Activated naive CD4-positive, alpha-beta T cell treated with anti-CD3 and anti-CD28 coated beads, Interleukin-2, amount 50 U/mL, for 72 hours (primary cell): ENCODE data around the gene CIAPIN1. TPM values are rescaled to one million over a fixed set of nuclear protein-coding genes. Genes with fewer than 3 reads are reported as not detected.
A peak's percentile ranks its signal among the peaks of the same experiment; 100 is the strongest.
"Not testable (repeated sequence)": the region's sequence is repeated elsewhere in the genome, so short reads cannot be mapped to it uniquely, and the experiment has no call there.

Experiments
- ATAC-seq, 2 donors: fragments of 150-1000 bp; cut with Tn5 transposase; 2 replicates each; pipeline ENCODE4 v1.10.0; 2021; ENCODE audit warnings: mild to moderate bottlenecking in 2 of 2, moderate library complexity in 2 of 2
- DNase-seq, 2 donors: peaks; one replicate each; pipeline ENCODE4 v3.0.0; 2021 to 2022; ENCODE audit warnings: low spot score in 2 of 2
- H3K27ac Mint-ChIP-seq, 2 donors: one replicate each; pipeline ENCODE4 v1.8.0; 2022; ENCODE audit warnings: mild to moderate bottlenecking in 2 of 2, mixed read lengths in 2 of 2
- H3K36me3 Mint-ChIP-seq, 2 donors: one replicate each; pipeline ENCODE4 v1.8.0; 2022; ENCODE audit warnings: mixed read lengths in 2 of 2
- H3K9me3 Mint-ChIP-seq, 2 donors: one replicate each; pipeline ENCODE4 v1.8.0; 2022; ENCODE audit warnings: mixed read lengths in 2 of 2
- total RNA-seq, 2 donors: library from RNA; stranded (reverse); gene quantifications; one replicate each; pipeline ENCODE4 v1.2.3, GENCODE V29; 2022

The CIAPIN1 gene
- total RNA-seq, 2 donors from 2014 or later, result 35.2 to 38.0 TPM

DNA sequence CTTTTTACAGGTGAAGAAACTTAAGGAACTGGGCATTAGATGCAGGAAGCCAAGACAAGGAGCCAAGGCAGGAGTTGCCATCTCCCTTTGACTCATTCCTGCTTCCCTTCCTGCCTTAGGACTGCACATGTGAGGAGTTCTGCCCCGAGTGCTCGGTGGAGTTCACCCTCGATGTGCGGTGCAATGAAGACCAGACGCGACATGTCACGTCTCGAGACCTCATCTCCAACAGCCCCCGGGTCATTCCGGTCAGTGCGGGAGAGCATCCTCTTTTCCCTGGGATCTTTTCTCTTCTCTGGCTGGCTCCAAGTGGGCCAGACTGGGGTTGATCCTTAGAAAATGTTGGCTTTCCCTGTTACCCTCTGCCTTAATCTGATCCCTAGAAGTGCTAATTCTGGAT is 21.9 kb upstream of the CIAPIN1 start:
- ATAC-seq (no peak), DNase-seq (no peak)
- H3K36me3 Mint-ChIP-seq, result peaks cover 11 to 16% of the 10 kb centered on the region in 2 donors
- H3K27ac Mint-ChIP-seq, result no peak overlapping the region
- no peaks in the 10 kb centered on the region for H3K9me3 Mint-ChIP-seq

DNA sequence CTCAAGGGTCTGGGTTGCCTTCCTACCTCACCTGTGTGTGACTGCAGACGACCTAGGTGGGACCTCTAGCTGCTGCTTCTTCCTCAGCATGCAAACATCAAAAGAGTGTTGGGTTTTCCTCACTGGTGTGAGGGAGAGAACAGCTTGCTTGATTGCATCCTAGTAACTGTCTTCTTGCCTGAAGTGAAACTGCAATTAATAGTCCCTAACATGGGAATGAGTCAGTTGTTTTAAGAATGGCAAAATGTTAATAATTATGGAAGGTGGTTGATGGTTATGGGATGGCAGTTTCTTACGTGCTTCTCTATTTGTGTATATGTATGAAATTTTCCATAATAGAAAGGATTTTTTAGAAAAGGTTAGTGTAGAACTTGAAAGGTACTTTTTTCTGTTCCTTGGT is 21.2 kb upstream of the CIAPIN1 start:
- H3K36me3 Mint-ChIP-seq, result peaks cover 11 to 20% of the 10 kb centered on the region in 2 donors
- H3K27ac Mint-ChIP-seq, result peak overlapping the region in 1 of 2 donors; percentile 39
- DNase-seq, result no peak
- ATAC-seq, result no peak
- H3K9me3 Mint-ChIP-seq, result no peaks in the 10 kb centered on the region

DNA sequence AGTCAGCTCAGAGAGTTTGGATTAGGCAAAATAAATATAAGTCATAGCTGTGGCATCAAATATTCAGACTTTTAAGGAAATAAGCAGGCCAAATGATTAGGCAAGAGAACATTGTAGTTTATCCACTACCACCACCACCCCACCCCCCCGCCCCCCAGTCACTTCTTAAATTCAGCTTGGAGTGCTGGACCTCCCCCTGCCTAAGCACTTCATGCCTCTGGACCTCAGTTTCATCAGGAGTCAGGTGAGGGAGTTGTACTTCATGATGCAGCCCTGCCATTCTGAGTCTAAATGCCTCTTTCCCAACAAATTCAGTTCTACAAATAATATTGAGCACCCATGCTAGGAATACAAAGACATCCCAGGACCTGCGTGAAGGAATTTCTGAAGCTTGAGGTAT is 17.3 kb upstream of the CIAPIN1 start:
- H3K9me3 Mint-ChIP-seq, result no peaks in the 10 kb centered on the region
- H3K36me3 Mint-ChIP-seq, result peaks cover 11 to 26% of the 10 kb centered on the region in 2 donors
- peak overlapping the region in 1 of 2 donors; percentile 72 for H3K27ac Mint-ChIP-seq
- ATAC-seq, result no peak
- no peak for DNase-seq

DNA sequence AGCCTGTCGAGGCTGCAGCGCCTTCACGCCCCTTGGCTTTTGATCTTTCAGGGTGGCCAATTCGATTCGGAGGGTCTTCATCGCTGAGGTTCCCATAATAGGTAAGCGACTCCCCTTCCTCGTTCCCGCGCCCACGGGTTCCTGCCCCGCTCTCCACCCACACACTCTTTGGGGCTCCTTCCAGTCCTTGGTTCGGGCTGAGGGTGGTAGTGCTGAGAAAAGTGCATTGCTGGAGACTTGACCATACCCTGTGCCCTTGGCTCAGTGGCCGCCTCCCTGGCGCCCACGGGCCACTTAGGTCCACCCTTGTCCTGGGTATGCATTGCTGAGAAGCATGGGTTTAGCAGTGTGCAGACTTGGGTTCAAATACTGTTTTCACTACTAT is 15.8 kb upstream of the CIAPIN1 start:
- no peak for DNase-seq
- ATAC-seq, result peak; percentile 14 to 43
- Mint-ChIP-seq H3K27ac (peak overlapping the region; percentile 73 to 90), H3K9me3 (no peaks in the 10 kb centered on the region), H3K36me3 (peaks cover 11 to 20% of the 10 kb centered on the region in 2 donors)

DNA sequence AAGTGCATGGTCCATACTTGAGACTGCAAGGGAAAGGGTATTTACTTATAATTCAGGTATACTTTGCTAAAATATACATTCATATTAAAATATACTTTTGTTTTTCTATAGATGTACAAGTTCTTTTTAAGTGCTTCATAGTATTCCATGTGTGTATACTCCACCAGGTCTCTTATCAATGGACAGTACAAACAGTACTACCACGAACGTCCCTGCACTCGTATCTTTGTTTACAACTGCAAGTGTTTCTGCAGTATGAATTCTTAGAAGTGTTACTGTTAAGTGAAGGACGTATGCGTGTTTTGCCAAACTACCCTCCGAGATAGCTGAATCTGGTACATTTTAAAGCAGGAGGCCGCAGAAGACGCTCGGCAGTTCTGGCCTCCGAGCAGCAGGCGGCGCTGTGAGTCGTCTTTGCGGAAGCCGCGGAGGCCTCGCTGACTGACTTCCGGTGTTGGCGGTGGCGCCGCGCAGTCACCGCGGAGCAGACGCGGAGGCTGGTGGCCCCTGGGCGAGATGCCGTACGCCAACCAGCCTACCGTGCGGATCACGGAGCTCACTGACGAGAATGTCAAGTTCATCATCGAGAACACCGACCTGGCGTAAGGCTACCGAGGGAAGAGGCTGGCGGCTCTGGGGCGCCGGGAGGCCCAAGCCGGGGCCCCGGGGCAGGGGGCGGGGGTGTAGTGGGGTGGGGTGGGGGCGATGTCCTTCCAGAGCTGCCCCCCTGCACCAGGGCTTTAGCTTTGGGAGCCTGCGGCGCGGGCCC is 15.2 kb upstream of the CIAPIN1 start, which contains the start of gene POLR2C:
POLR2C (plus strand) TSS at position 471 of the 769 bp plus-strand sequence; CDS start at position 517, 46 bp downstream.
- no peaks in the 10 kb centered on the region for H3K9me3 Mint-ChIP-seq
- ATAC-seq (peak; percentile 98 to 99), DNase-seq (peak; percentile 90 to 97)
- peaks cover 11 to 20% of the 10 kb centered on the region in 2 donors for H3K36me3 Mint-ChIP-seq
- peak within 1 kb of the TSS; percentile 73 to 98 for H3K27ac Mint-ChIP-seq

DNA sequence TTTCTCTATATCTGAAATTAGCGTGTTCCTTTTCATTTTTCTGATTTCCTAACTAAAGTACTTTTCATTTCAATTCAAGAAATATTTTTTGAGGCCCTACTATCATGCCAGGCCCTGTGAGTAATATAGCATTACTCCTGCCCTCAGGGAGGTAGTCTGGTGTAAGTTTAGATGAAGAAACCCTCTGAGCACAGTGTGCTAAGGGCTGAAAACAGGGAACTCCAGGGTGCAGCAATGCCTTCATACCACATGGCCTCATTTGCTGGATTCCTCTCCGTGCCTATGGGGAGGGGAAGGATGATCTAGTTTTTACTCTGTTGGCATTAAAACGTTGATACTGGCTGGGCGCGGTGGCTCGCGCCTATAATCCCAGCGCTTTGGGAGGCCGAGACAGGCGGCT is 4.8 kb upstream of the CIAPIN1 start:
- ATAC-seq, result no peak
- peak overlapping the region in 1 of 2 donors; percentile 59 for H3K27ac Mint-ChIP-seq
- DNase-seq, result no peak
- no peaks in the 10 kb centered on the region for H3K9me3 Mint-ChIP-seq
- peaks cover 0 to 12% of the 10 kb centered on the region in 2 donors for H3K36me3 Mint-ChIP-seq

DNA sequence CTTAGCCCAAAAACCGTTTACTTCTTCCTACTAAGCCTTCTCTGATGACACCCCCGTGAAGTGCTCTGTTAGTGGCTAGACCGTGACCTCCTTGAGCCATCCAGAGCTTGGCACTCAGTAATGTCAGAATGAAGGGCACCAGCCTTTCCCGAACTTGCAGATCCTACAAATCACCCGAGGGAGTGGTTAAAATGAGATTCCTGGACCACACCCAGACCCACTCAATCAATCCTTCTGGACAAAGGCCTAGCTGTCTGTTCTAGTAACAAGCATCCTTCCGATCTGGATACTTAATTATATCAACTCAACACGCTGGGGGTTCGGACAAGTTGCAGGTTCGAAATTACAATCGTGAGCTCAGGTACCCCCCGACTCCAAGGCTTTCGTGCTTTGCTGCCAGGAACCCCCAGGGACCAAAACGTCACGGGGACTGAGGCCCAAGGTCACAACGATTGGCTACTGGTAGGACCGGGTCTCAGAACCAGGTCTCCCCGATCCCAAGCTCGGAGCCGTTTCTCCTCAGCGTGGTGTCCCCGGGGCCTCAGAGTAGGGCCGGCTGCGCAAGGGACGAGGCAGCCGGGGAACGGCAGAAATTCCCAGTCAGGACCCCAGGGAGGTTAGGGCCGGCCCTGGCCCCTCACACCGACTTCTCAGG is 527 bp downstream of the CIAPIN1 start:
- ATAC-seq (peak; percentile 30 to 40), DNase-seq (peak in 1 of 2 donors; percentile 25)
- Mint-ChIP-seq H3K9me3 (no peaks in the 10 kb centered on the region), H3K36me3 (peaks cover 9 to 10% of the 10 kb centered on the region in 2 donors), H3K27ac (peak overlapping the region; percentile 93 to 96)

DNA sequence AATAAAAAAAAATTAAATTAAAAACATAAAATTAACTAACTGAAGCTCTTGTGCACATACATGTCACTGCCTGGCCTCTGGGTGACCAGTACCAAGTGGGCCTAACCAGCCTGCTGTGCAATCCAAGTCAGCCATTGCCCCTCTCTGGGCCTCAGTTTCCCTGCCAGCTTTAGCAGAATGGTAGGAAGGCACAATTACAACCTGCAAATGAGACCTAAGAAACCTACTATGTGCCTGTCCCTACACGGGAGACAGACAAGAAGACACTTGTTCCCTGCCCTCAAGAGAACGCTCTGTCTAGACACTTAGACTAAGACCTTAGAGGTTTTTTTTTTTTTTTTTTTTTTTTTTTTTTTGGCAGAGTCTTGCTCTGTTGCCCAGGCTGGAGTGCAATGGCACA is 1.7 kb downstream of the CIAPIN1 start:
- ATAC-seq, result no peak
- no peaks in the 10 kb centered on the region for H3K9me3 Mint-ChIP-seq
- peaks cover 16 to 22% of the 10 kb centered on the region in 2 donors for H3K36me3 Mint-ChIP-seq
- no peak for DNase-seq
- H3K27ac Mint-ChIP-seq, result no peak overlapping the region

DNA sequence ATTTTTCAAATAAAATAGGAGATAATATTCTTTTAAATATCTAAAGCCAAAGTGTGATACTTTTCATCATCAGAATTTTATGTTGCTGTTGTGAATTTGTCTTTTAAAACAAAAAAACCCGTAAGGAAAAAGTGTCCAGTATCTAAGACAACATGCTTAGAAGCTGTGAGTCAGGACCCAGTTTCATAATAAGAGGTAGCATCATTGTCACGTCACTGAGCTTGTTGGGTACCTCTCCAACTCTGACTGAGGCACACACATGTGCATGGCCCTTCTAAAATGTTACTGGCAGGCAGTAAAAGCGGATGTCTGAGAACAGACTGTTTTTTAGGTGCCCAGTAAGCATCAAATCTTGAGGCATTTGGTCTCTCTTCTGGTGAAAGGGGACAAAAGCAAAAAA is 2.5 kb downstream of the CIAPIN1 start:
- Mint-ChIP-seq H3K9me3 (no peaks in the 10 kb centered on the region), H3K36me3 (peaks cover 24 to 30% of the 10 kb centered on the region in 2 donors), H3K27ac (no peak overlapping the region)
- ATAC-seq (no peak), DNase-seq (no peak)

DNA sequence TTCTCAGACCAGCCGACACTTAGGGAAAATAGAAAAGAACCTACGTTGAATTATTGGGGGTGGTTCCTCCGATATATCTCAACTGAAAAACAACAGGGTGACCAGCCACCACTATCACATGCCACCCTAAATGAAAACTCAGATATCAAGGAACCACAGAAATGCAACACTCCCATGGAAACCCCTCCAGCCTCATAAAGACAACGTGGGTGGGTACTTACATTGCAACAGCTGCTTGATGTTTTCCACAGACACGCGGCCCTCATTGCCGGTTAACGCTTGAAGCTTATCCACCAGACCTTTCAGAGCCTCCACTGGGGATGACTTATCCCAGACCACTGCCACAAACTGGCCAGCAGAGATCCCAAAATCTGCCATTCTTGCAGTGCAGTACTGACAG is 6.6 kb downstream of the CIAPIN1 start:
- not testable (repeated sequence) for H3K27ac Mint-ChIP-seq, H3K9me3 Mint-ChIP-seq, ATAC-seq, DNase-seq
- peaks cover 27 to 35% of the 10 kb centered on the region in 2 donors for H3K36me3 Mint-ChIP-seq

DNA sequence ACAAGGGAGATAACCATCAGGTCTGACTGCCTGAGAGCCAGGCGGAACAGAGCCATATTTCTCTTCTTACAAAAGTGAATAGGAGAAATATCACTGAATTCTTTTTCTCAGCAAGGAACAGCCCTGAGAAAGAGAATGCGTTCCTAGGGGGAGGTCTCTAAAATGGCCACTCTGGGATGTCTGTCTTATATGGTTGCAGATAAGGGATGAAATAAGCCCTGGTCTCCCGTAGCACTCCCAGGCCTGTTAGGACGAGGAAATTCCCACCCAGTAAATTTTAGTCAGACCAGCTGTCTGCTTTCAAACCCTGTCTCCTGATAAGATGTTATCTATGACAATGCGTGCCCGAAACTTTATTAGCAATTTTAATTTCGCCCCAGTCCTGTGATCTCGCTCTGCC is 7.2 kb downstream of the CIAPIN1 start:
- not testable (repeated sequence) for DNase-seq, ATAC-seq, H3K9me3 Mint-ChIP-seq, H3K27ac Mint-ChIP-seq
- H3K36me3 Mint-ChIP-seq, result peaks cover 27 to 35% of the 10 kb centered on the region in 2 donors

DNA sequence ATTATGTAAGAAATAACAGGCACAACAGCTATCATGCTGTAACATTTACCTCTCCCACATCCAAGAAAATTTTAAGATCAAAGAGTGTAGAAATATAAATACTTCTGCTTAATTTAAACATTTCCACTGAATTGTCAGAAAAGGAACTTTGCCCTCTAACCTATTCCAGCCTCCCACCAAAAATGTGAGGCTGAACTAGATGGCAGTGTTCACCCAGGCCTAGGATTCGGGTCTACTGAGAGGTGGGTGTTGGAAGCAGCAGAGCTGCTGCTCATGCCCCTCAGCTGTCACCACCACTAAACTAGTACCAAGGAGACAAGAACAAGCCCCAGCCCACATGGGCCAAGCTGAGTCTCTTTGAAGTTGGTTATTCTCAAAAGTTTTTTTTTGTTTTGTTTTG is 11.3 kb downstream of the CIAPIN1 start:
- no peak for DNase-seq
- Mint-ChIP-seq H3K9me3 (no peaks in the 10 kb centered on the region), H3K27ac (peak overlapping the region in 1 of 2 donors; percentile 47), H3K36me3 (peaks cover 22 to 32% of the 10 kb centered on the region in 2 donors)
- ATAC-seq, result no peak

DNA sequence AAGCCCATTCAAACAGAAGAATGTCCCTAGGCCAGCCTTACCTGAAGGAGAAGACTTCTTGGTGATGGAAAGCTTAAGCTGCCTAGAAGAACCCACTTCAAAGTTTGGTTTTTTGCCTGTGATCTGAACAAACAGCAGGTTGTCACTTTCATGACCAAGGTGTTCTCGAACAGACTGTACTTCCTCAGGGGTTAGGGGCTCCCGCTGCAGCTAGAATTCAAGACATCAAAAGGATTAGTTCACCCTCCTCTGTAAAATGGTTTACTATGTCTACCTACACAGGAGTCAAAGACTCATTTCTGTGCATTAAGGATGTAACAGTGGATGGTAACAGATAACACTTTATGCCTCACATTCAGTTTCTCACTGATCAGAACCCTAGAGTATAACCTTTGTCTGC is 13.2 kb downstream of the CIAPIN1 start:
- Mint-ChIP-seq H3K9me3 (no peaks in the 10 kb centered on the region), H3K27ac (peak overlapping the region; percentile 29 to 58), H3K36me3 (peaks cover 13 to 23% of the 10 kb centered on the region in 2 donors)
- ATAC-seq (no peak), DNase-seq (no peak)

DNA sequence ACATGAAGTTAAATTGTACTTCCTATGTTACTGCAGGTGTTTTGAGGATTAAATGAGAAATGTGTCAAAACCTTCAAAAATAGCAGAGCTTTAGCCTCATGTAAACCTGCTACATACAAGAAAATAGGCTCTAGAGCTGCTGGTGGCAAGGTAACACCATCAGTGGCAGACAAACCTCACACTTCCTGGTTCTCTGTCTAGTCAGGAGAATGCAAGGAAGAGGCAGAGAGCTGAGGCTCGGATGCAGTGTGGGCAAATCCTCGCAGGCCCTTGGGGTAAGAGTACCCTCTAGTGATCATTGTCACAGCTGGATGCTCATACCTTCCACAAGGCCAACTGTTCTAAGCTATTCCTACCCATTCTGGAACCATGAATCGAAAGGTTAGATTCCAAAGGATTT is 14.2 kb downstream of the CIAPIN1 start:
- Mint-ChIP-seq H3K36me3 (peaks cover 13 to 17% of the 10 kb centered on the region in 2 donors), H3K9me3 (no peaks in the 10 kb centered on the region), H3K27ac (peak overlapping the region; percentile 58 to 88)
- no peak for ATAC-seq
- no peak for DNase-seq

DNA sequence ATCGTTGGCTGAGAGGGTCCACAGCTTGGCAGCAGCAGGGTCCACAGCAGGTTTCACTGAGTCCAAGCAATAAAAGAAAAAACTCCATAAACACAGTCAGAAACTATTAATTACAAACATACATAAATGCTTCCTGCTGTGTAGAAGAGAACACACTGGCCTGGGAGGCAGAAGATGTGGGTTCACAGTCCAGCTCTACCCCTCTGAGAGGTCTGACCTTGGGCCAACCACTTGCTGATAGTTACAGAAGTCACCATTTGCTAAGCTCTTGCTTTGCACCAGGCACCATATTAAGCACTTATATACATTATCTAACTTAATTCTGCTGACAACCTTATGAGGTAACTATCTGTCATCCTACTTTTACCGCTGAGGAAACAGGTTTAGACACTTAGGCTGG is 14.7 kb downstream of the CIAPIN1 start:
- no peaks in the 10 kb centered on the region for H3K9me3 Mint-ChIP-seq
- ATAC-seq, result no peak
- no peak for DNase-seq
- peak overlapping the region in 1 of 2 donors; percentile 88 for H3K27ac Mint-ChIP-seq
- peaks cover 16 to 17% of the 10 kb centered on the region in 2 donors for H3K36me3 Mint-ChIP-seq

DNA sequence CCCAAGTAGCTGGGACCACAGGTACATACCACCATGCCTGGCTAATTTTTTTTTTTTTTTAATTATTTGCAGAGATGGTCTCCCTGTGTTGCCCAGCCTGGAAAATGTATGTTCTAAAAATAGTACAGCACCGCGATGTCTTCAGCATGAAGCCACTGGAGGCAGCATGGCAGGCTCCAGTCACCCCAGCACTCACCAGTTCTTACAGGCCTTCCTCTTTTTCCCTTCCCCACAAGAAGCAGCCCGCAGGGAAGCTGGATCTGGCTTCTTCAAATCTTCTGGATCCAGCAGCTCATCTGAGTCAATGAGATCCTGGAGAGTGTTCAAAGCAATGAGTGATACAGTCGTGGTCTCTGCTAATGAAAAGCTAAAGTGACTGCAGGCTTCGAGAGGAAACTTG is 16.2 kb downstream of the CIAPIN1 start:
- Mint-ChIP-seq H3K36me3 (peaks cover 17% of the 10 kb centered on the region in 2 donors), H3K9me3 (no peaks in the 10 kb centered on the region), H3K27ac (peak overlapping the region in 1 of 2 donors; percentile 62)
- DNase-seq, result no peak
- ATAC-seq, result no peak

DNA sequence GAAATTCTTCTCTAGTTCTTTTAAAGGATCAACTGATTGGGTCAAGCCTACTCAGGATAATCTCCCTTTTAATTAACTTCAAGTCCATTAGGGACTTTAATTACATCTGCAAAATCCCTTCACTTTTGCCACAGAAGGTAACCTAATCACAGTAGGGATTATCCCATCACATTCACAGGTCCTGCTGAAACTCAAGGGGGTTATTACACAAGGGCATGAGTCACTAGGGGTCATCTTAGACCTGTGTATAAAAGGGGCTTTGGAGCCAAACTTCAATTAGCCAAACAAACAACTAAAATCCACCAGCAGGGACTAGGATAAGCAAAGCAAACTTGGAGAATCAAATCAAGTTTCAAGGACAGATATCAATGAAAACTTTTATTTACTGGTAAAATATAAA is 19.4 kb downstream of the CIAPIN1 start:
- ATAC-seq (no peak), DNase-seq (no peak)
- Mint-ChIP-seq H3K36me3 (peaks cover 11 to 12% of the 10 kb centered on the region in 2 donors), H3K9me3 (no peaks in the 10 kb centered on the region), H3K27ac (peak overlapping the region in 1 of 2 donors; percentile 65)
